H9 (cell line): ENCODE data around the gene LRP5. TPM values are rescaled to one million over a fixed set of nuclear protein-coding genes. Genes with fewer than 3 reads are reported as not detected.

Source experiments
- DNase-seq: peaks from one replicate; pipeline ENCODE4 v3.0.0-alpha.2; 2017
- H2AFZ ChIP-seq: one replicate; pipeline ENCODE4 v1.6.1; 2013; ENCODE audit warnings: mild to moderate bottlenecking, low read length, control low read depth, moderate library complexity
- H2AK5ac ChIP-seq: 2 replicates; pipeline ENCODE4 v1.6.1; 2013; ENCODE audit warnings: low read length, control low read depth, mixed read lengths; ENCODE audit not compliant: insufficient read length
- H2BK120ac ChIP-seq: one replicate; pipeline ENCODE4 v1.6.1; 2013; ENCODE audit warnings: low read depth, mild to moderate bottlenecking, low read length, control low read depth, inconsistent platforms; ENCODE audit not compliant: poor library complexity, severe bottlenecking
- H2BK12ac ChIP-seq: 2 replicates; pipeline ENCODE4 v1.6.1; 2013; ENCODE audit warnings: low read length, control low read depth, mixed read lengths, low read depth; ENCODE audit not compliant: insufficient read length
- H2BK15ac ChIP-seq: 2 replicates; pipeline ENCODE4 v1.6.1; 2013; ENCODE audit warnings: low read depth, low read length, control low read depth
- H2BK20ac ChIP-seq: one replicate; pipeline ENCODE4 v1.6.1; 2013; ENCODE audit warnings: low read depth, mild to moderate bottlenecking, low read length, control low read depth, inconsistent platforms; ENCODE audit not compliant: poor library complexity, severe bottlenecking
- H2BK5ac ChIP-seq: 2 replicates; pipeline ENCODE4 v1.6.1; 2013; ENCODE audit warnings: low read length, control low read depth, mixed read lengths; ENCODE audit not compliant: insufficient read length
- H3K14ac ChIP-seq: 2 replicates; pipeline ENCODE4 v1.6.1; 2013; ENCODE audit warnings: low read length, control low read depth; ENCODE audit not compliant: insufficient read depth
- H3K18ac ChIP-seq: 2 replicates; pipeline ENCODE4 v1.6.1; 2013; ENCODE audit warnings: low read depth, mild to moderate bottlenecking, mixed read lengths, low read length, control low read depth; ENCODE audit not compliant: insufficient read length
- H3K23ac ChIP-seq: 2 replicates; pipeline ENCODE4 v1.6.1; 2013; ENCODE audit warnings: low read length, control low read depth, mixed read lengths, low read depth; ENCODE audit not compliant: insufficient read length
- H3K23me2 ChIP-seq: 2 replicates; pipeline ENCODE4 v1.6.1; 2013; ENCODE audit warnings: low read depth, mild to moderate bottlenecking, mixed read lengths, low read length, control low read depth; ENCODE audit not compliant: insufficient read length, poor library complexity, severe bottlenecking
- H3K27ac ChIP-seq: 2 replicates; pipeline ENCODE4 v1.5.1; 2013; ENCODE audit warnings: low read length, control low read depth, mixed read lengths, low read depth; ENCODE audit not compliant: insufficient read length
- H3K27me3 ChIP-seq: 2 replicates; pipeline ENCODE4 v1.6.1; 2013; ENCODE audit warnings: low read length, control low read depth, inconsistent platforms; ENCODE audit not compliant: insufficient read depth
- H3K4ac ChIP-seq: 2 replicates; pipeline ENCODE4 v1.6.1; 2013; ENCODE audit warnings: low read depth, mild to moderate bottlenecking, control low read depth, inconsistent platforms, low read length, moderate library complexity
- H3K4me1 ChIP-seq: 2 replicates; pipeline ENCODE4 v1.6.1; 2013; ENCODE audit warnings: low read length, control low read depth, inconsistent platforms; ENCODE audit not compliant: insufficient read depth
- H3K4me2 ChIP-seq: 2 replicates; pipeline ENCODE4 v1.6.1; 2013; ENCODE audit warnings: low read length, control low read depth, mixed read lengths; ENCODE audit not compliant: insufficient read length, insufficient read depth
- H3K56ac ChIP-seq: 2 replicates; pipeline ENCODE4 v1.6.1; 2013; ENCODE audit warnings: low read depth, mild to moderate bottlenecking, mixed read lengths, low read length, control low read depth; ENCODE audit not compliant: insufficient read length
- H3K79me1 ChIP-seq: 2 replicates; pipeline ENCODE4 v1.6.1; 2013; ENCODE audit warnings: low read depth, mild to moderate bottlenecking, moderate library complexity, low read length, control low read depth, inconsistent platforms; ENCODE audit not compliant: insufficient read depth, poor library complexity, severe bottlenecking
- H3K79me2 ChIP-seq: 2 replicates; pipeline ENCODE4 v1.6.1; 2013; ENCODE audit warnings: low read length, control low read depth, inconsistent platforms; ENCODE audit not compliant: insufficient read depth
- H3K9ac ChIP-seq: 2 replicates; pipeline ENCODE4 v1.6.1; 2013; ENCODE audit warnings: low read length, control low read depth, mixed read lengths; ENCODE audit not compliant: insufficient read length; ENCODE audit errors: extremely low read depth
- H3K9me3 ChIP-seq: one replicate; pipeline ENCODE4 v1.6.1; 2013; ENCODE audit warnings: low read depth, low read length, inconsistent platforms; ENCODE audit not compliant: control insufficient read depth
- H3T11ph ChIP-seq: one replicate; pipeline ENCODE4 v1.6.1; 2013; ENCODE audit warnings: mild to moderate bottlenecking, low read length, control low read depth, inconsistent platforms
- H4K20me1 ChIP-seq: one replicate; pipeline ENCODE4 v1.6.1; 2013; ENCODE audit not compliant: control insufficient read depth, insufficient read length, insufficient read depth
- H4K5ac ChIP-seq: 2 replicates; pipeline ENCODE4 v1.6.1; 2013; ENCODE audit warnings: low read depth, mild to moderate bottlenecking, mixed read lengths, low read length, control low read depth; ENCODE audit not compliant: insufficient read length
- H4K8ac ChIP-seq: replicated peaks from 2 replicates; pipeline ENCODE4 v1.6.1; 2013; ENCODE audit warnings: low read length, control low read depth, mixed read lengths, low read depth; ENCODE audit not compliant: insufficient read length
- H4K91ac ChIP-seq: 2 replicates; pipeline ENCODE4 v1.6.1; 2013; ENCODE audit warnings: low read depth, mild to moderate bottlenecking, moderate library complexity, mixed read lengths, low read length, control low read depth; ENCODE audit not compliant: insufficient read length
- H3K27ac Mint-ChIP-seq, 3 experiments: 2 replicates in 2 of 3; 3 replicates in 1 of 3; pipeline ENCODE4 v1.8.0; 2020 to 2021; ENCODE audit warnings: mixed read lengths in 3 of 3, mild to moderate bottlenecking in 1 of 3, moderate library complexity in 1 of 3
- H3K27me3 Mint-ChIP-seq: 2 replicates; pipeline ENCODE4 v1.8.0; 2021; ENCODE audit warnings: low read depth, mild to moderate bottlenecking, moderate library complexity, mixed read lengths
- H3K36me3 Mint-ChIP-seq, 3 experiments: 2 replicates in 2 of 3; 3 replicates in 1 of 3; pipeline ENCODE4 v1.8.0; 2020 to 2021; ENCODE audit warnings: low read depth in 3 of 3, mixed read lengths in 3 of 3; ENCODE audit not compliant: insufficient read depth in 1 of 3
- H3K4me1 Mint-ChIP-seq, 2 experiments: 2 replicates each; pipeline ENCODE4 v1.8.0; 2020; ENCODE audit warnings: mixed read lengths in 2 of 2
- H3K4me3 Mint-ChIP-seq, 2 experiments: 2 replicates in 1 of 2; 3 replicates in 1 of 2; pipeline ENCODE4 v1.8.0; 2020 to 2021; ENCODE audit warnings: mild to moderate bottlenecking in 2 of 2, mixed read lengths in 2 of 2, moderate library complexity in 1 of 2
- H3K9me3 Mint-ChIP-seq, 2 experiments: 2 replicates in 1 of 2; 3 replicates in 1 of 2; pipeline ENCODE4 v1.8.0; 2020; ENCODE audit warnings: mild to moderate bottlenecking in 2 of 2, mixed read lengths in 2 of 2, moderate library complexity in 1 of 2
- CTCF ChIP-seq: fragments of 200-600 bp; sonication (generic); conservative IDR thresholded peaks from 3 replicates; pipeline ENCODE4 v1.8.0; 2021; ENCODE audit warnings: antibody characterized with exemption, mild to moderate bottlenecking
- WGBS: extraction: QIAGEN DNeasy Blood & Tissue Kit; methylation state at CpG from one replicate; pipeline ENCODE4 v1.1.7; 2013; ENCODE audit warnings: missing lambda C conversion rate, low lambda C conversion rate, mixed read lengths; ENCODE audit not compliant: insufficient read length; ENCODE audit errors: extremely low coverage; 5-methylcytosine and 5-hydroxymethylcytosine counted together
- total RNA-seq: library from RNA; stranded (reverse); gene quantifications from 2 replicates; pipeline ENCODE4 v1.2.1, GENCODE V29; 2021

The LRP5 gene
- total RNA-seq, 1 experiment from 2014 or later, result 38.4 TPM

- H3K36me3 Mint-ChIP-seq, result peaks cover 18 to 63% (median 47%) of the 10 kb centered on the region in 3 experiments; a peak in 6 of 7 replicates
- no peak overlapping the region for H2BK20ac ChIP-seq
- no peak for DNase-seq
- H3K18ac ChIP-seq, result no peak overlapping the region
- no peaks in the 10 kb centered on the region for H3K79me1 ChIP-seq
- no peak overlapping the region for H2BK15ac ChIP-seq
- H3K4me2 ChIP-seq, result no peak overlapping the region
- no peaks in the 10 kb centered on the region for H3K27me3 ChIP-seq
- no peak overlapping the region for H3K56ac ChIP-seq
- no peak overlapping the region for H4K5ac ChIP-seq
- no peak overlapping the region for H3K9ac ChIP-seq
- no peak overlapping the region; the same call in 1 of the 2 replicates for H3K14ac ChIP-seq
- no peaks in the 10 kb centered on the region for H3K4me1 ChIP-seq
- H3K27ac ChIP-seq, result no peak overlapping the region
- no peaks in the 10 kb centered on the region for H3K9me3 ChIP-seq
- H3K9me3 Mint-ChIP-seq, result no peaks in the 10 kb centered on the region
- TF ChIP-seq CTCF, result no peak
- H2BK120ac ChIP-seq, result no peak overlapping the region
- no peak overlapping the region for H2BK5ac ChIP-seq
- no peaks in the 10 kb centered on the region for H3K27me3 Mint-ChIP-seq
- H3K4ac ChIP-seq, result no peak overlapping the region
- H3T11ph ChIP-seq, result no peak overlapping the region
- no peaks in the 10 kb centered on the region for H3K23me2 ChIP-seq
- H4K20me1 ChIP-seq, result no peaks in the 10 kb centered on the region
- no peak overlapping the region for H4K8ac ChIP-seq
- H2AK5ac ChIP-seq, result no peak overlapping the region
- no peak overlapping the region for H2BK12ac ChIP-seq
- no peaks in the 10 kb centered on the region for H3K4me1 Mint-ChIP-seq
- no CpG with 5 or more reads among the region's 19 CpGs for WGBS
- H4K91ac ChIP-seq, result no peak overlapping the region
- H3K23ac ChIP-seq, result no peak overlapping the region
- H2AFZ ChIP-seq, result no peak overlapping the region
- H3K4me3 Mint-ChIP-seq, result no peak overlapping the region
- no peak overlapping the region for H3K27ac Mint-ChIP-seq
- H3K79me2 ChIP-seq, result no peaks in the 10 kb centered on the region
Observed at GRCh38 chr11:68414496-68415221, 102.3 kb downstream of the LRP5 start.
